Measurements from ENCODE around the gene CDR2.

GRCh38 chr16:22374311-22375116 is at the start of gene CDR2:
- no peak for TF ChIP-seq BHLHE40 (IDR thresholded peaks at IDR 0.05; ENCODE audit: borderline replicate concordance)
- no peak for TF ChIP-seq CTBP1 (IDR thresholded peaks at IDR 0.05; ENCODE audit: borderline replicate concordance)
- TF ChIP-seq NFRKB (IDR thresholded peaks at IDR 0.05) = no peak
